K562 (cell line): ENCODE results near the gene MTHFR. TPM values are rescaled to one million over a fixed set of nuclear protein-coding genes. Genes with fewer than 3 reads are reported as not detected.

Experiments used
- AFF1 ChIP-seq, 2 experiments: fragments of 450-650 bp; IDR thresholded peaks; 2 replicates each; pipeline ENCODE4 v1.6.1; 2018; ENCODE audit warnings: mild to moderate bottlenecking in 2 of 2, low read depth in 1 of 2; ENCODE audit not compliant: partially characterized antibody in 2 of 2
- ATF1 ChIP-seq, 2 experiments: fragments of 450-650 bp in 1 of 2; IDR thresholded peaks; 2 replicates each; pipeline ENCODE4 v1.6.1; 2016; ENCODE audit warnings: missing compliant biosample characterization in 1 of 2, missing genetic modification characterization in 1 of 2
- CC2D1A ChIP-seq: fragments of 450-650 bp; IDR thresholded peaks from 2 replicates; pipeline ENCODE4 v1.6.1; 2017; ENCODE audit warnings: mild to moderate bottlenecking
- CTBP1 ChIP-seq: fragments of 450-650 bp; IDR thresholded peaks from 2 replicates; pipeline ENCODE4 v1.6.1; 2016; ENCODE audit warnings: borderline replicate concordance
- CTCF ChIP-seq, 3 experiments: IDR thresholded peaks in 2 of 3; conservative IDR thresholded peaks in 1 of 3; 2 replicates each; pipeline ENCODE4 v1.5.1; 2011 to 2012; ENCODE audit warnings: low read length in 3 of 3, mild to moderate bottlenecking in 3 of 3, control low read depth in 2 of 3, improper control_type of control experiment in 1 of 3, inconsistent platforms in 1 of 3, low read depth in 1 of 3, mixed read lengths in 1 of 3, moderate library complexity in 1 of 3; ENCODE audit not compliant: insufficient read depth in 2 of 3
- HIVEP1 ChIP-seq: fragments of 250-450 bp; sonication (Bioruptor Pico); IDR thresholded peaks from 2 replicates; pipeline ENCODE4 v1.4.0; 2020; ENCODE audit warnings: mild to moderate bottlenecking
- MAFK ChIP-seq: IDR thresholded peaks from 2 replicates; pipeline ENCODE4 v1.6.1; 2011; ENCODE audit warnings: low read length, improper control_type of control experiment
- MCM5 ChIP-seq: fragments of 450-650 bp; IDR thresholded peaks from 2 replicates; pipeline ENCODE4 v1.6.1; 2016; ENCODE audit warnings: low read depth
- MLLT1 ChIP-seq, 2 experiments: fragments of 450-650 bp; IDR thresholded peaks; 2 replicates each; pipeline ENCODE4 v1.6.1; 2016
- NCOA1 ChIP-seq: fragments of 450-650 bp; IDR thresholded peaks from 2 replicates; pipeline ENCODE4 v1.6.1; 2016; ENCODE audit warnings: low read depth
- PRMT5 ChIP-seq: sonication (generic); formaldehyde crosslinking; IDR thresholded peaks from 2 replicates; pipeline ENCODE4 v1.5.0; 2020; ENCODE audit warnings: missing genetic modification reagents
- RCOR1 ChIP-seq, 2 experiments: IDR thresholded peaks; 2 replicates each; pipeline ENCODE4 v1.6.1; 2012; ENCODE audit warnings: low read depth in 2 of 2, low read length in 2 of 2, borderline replicate concordance in 1 of 2, improper control_type of control experiment in 1 of 2
- RHOXF2B ChIP-seq: fragments of 250-450 bp; sonication (Bioruptor Pico); conservative IDR thresholded peaks from 2 replicates; pipeline ENCODE4 v1.5.1; 2021
- SFPQ ChIP-seq: fragments of 200-400 bp; formaldehyde crosslinking; IDR thresholded peaks from 2 replicates; pipeline ENCODE4 v1.6.1; 2017; ENCODE audit warnings: mild to moderate bottlenecking, low read depth, low read length, moderate library complexity
- STAT5B ChIP-seq: fragments of 250-450 bp; sonication (Bioruptor Pico); IDR thresholded peaks from 2 replicates; pipeline ENCODE4 v1.8.0; 2021; ENCODE audit warnings: mild to moderate bottlenecking, inconsistent platforms
- ZNF224 ChIP-seq: sonication (generic); formaldehyde crosslinking; IDR thresholded peaks from 2 replicates; pipeline ENCODE4 v1.8.0; 2022; ENCODE audit warnings: mild to moderate bottlenecking, missing genetic modification reagents
- ZNF57 ChIP-seq: fragments of 450-650 bp; formaldehyde crosslinking; IDR thresholded peaks from 2 replicates; pipeline ENCODE4 v1.4.0; 2020; ENCODE audit warnings: mild to moderate bottlenecking, moderate library complexity
- ZSCAN32 ChIP-seq: fragments of 450-650 bp; formaldehyde crosslinking; IDR thresholded peaks from 2 replicates; pipeline ENCODE4 v1.4.0; 2020; ENCODE audit warnings: mild to moderate bottlenecking, moderate library complexity
- polyA plus RNA-seq, 8 experiments: library from polyadenylated mRNA; depleted of rRNA in 4 of 8; stranded (reverse) in 5 of 8; unstranded in 3 of 8; fragments of >200 nt; fragmentation: Nextera tagmentation in 2 of 8; fragmentation: Illumina TruSeq in 1 of 8; extraction: Ambion mirVana in 2 of 8; extraction: Trizol in 1 of 8; gene quantifications; 2 replicates each; pipeline versions ENCODE4 v1.2.1 to v1.2.3, GENCODE V29; 2011 to 2014; ENCODE audit warnings: inconsistent platforms in 1 of 8, missing spikeins in 1 of 8
- total RNA-seq, 7 experiments: library from RNA; depleted of rRNA in 6 of 7; stranded (reverse); fragments of >200 nt in 6 of 7; fragmentation: Illumina TruSeq in 2 of 7; extraction: Trizol in 2 of 7; gene quantifications; 2 replicates each; pipeline versions ENCODE4 v1.2.1 to v1.2.3, GENCODE V29; 2011 to 2021; ENCODE audit warnings: low replicate concordance in 1 of 7

Gene MTHFR
- total and polyA plus RNA-seq, 9 of the 15 experiments (the other 6 are each of a cell fraction or from before 2014, with no cell fraction given), result 5.0 to 104 (median 62.6) TPM

- no peak for TF ChIP-seq ZNF224 (CRISPR knock-in tag)
- 0 out of 2 replicates have a peak, but pooled peaks have one; percentile 49 for TF ChIP-seq CC2D1A
- TF ChIP-seq MCM5, result no peak
- peak; percentile 90 to 96 (median 92) for TF ChIP-seq CTCF (IDR thresholded peaks at IDR 0.05 in 2 of 3, conservative IDR thresholded peaks at IDR 0.05 in 1 of 3; ENCODE audit: insufficient read depth in 2 of 3, low read depth in 1 of 3, low read length in 3 of 3)
- TF ChIP-seq PRMT5 (CRISPR knock-in tag), result no peak
- TF ChIP-seq ATF1 (CRISPR knock-in tag; IDR thresholded peaks at IDR 0.05), result no peak
- TF ChIP-seq ATF1 (tag; IDR thresholded peaks at IDR 0.05), result peak; percentile 45
- no peak for TF ChIP-seq SFPQ
- no peak for TF ChIP-seq NCOA1
- 0 out of 2 replicates have a peak, but pooled peaks have one; percentile 5 for TF ChIP-seq MAFK
- peak; percentile 17 to 59; a peak in 2 of 4 replicates for TF ChIP-seq RCOR1 (IDR thresholded peaks at IDR 0.05; ENCODE audit: borderline replicate concordance in 1 of 2, low read depth in 2 of 2, low read length in 2 of 2)
- TF ChIP-seq CTBP1, result peak; percentile 86
- TF ChIP-seq ZNF57 (CRISPR knock-in tag), result 0 out of 2 replicates have a peak, but pooled peaks have one; percentile 52
- TF ChIP-seq AFF1 (IDR thresholded peaks at IDR 0.05; ENCODE audit: low read depth in 1 of 2, partially characterized antibody in 2 of 2), result no peak
- peak; percentile 34 to 47; a peak in 2 of 4 replicates for TF ChIP-seq MLLT1 (IDR thresholded peaks at IDR 0.05)
- no peak for TF ChIP-seq ZSCAN32
- TF ChIP-seq RHOXF2B, result no peak; the same call in 1 of the 2 replicates
- TF ChIP-seq HIVEP1 (CRISPR knock-in tag), result no peak
- no peak for TF ChIP-seq STAT5B
Measured at GRCh38 chr1:11784993-11785769, 20.6 kb downstream of the MTHFR start (continued).
